ENCODE data around the gene MID2.
"Not testable (repeated sequence)": the region's sequence is repeated elsewhere in the genome, so short reads cannot be mapped to it uniquely, and the experiment has no call there.

The MID2 gene

DNA sequence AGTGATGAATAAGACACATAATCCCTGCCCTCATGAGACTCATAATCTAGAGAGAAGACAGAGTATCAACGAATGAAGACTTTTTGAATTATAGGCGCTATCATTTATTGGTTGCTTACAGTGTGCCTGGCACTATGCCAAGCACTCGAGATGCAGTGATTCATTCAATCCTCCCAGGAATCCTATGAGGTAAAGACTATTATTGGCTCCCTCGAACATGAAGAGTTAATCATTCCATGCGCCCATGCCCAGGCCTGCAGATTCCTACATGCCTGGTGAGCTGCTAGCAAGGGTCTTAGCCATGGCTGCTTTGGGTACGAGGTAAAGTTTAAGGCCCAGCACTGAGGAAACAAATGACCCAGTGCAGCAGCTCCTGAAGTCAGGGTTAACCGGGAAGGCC, 109.5 kb downstream of the MID2 start:
- FAIRE-seq: no peak
- TF ChIP-seq TAF1 (IDR thresholded peaks at IDR 0.05; ENCODE audit: low read depth, low read length) (no peak), POLR2A (IDR thresholded peaks at IDR 0.05; ENCODE audit: low read depth, low read length) (no peak), POU2F2 (IDR thresholded peaks at IDR 0.05; ENCODE audit: low read depth, low read length) (no peak), SPI1 (IDR thresholded peaks at IDR 0.05; ENCODE audit: low read depth, low read length) (no peak), POLR2AphosphoS5 (IDR thresholded peaks at IDR 0.05; ENCODE audit: low read depth, low read length) (no peak), PAX5 (IDR thresholded peaks at IDR 0.05; ENCODE audit: insufficient read depth, low read length, severe bottlenecking) (no peak)
- DNase-seq (ENCODE audit: insufficient read length, low spot score): no peak

DNA sequence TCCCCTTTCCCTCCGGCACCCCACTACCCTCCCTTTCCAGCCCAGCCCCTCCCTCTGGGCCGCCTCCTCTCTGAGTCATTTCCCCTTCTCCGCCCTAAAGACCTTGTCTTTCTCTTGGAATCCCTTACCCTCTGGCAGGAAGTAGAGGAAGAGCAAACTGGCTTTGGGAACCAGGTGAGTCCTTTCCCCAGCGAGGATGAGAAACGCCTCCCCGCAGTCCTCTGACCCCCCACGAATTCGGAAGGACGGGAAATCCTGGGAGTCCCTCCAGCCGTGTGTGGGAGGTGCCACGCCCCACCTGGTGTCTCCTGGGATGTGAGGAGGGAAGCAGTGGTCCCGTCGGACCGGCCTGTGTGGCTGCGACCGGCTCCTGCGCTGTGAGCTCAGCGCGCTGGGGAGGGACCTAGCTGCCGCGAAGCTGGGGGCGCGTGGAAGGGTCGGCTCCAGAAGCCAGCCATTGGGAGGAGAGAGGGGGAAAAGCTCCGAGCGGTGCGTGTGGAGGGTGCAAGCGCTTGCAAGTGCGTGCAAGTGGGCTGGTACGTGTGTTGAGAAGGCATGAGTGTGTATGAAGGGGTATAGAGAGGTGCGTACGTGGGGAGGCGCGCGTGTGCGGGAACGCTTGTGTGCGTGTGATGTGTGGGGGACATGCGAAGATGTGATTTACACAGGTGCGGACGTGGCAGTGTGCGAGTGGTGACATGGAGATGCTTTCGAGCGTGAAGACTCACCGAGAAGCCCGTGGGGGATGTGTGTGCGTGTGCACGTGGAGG, 110.2 kb downstream of the MID2 start:
- DNase-seq (ENCODE audit: insufficient read length, low spot score): no peak
- TF ChIP-seq POU2F2 (IDR thresholded peaks at IDR 0.05; ENCODE audit: low read depth, low read length): no peak
- TF ChIP-seq TAF1 (IDR thresholded peaks at IDR 0.05; ENCODE audit: low read depth, low read length): no peak
- no peak for TF ChIP-seq SPI1 (IDR thresholded peaks at IDR 0.05; ENCODE audit: low read depth, low read length)
- TF ChIP-seq POLR2A (IDR thresholded peaks at IDR 0.05; ENCODE audit: low read depth, low read length): no peak
- no peak for TF ChIP-seq PAX5 (IDR thresholded peaks at IDR 0.05; ENCODE audit: insufficient read depth, low read length, severe bottlenecking)
- no peak for TF ChIP-seq POLR2AphosphoS5 (IDR thresholded peaks at IDR 0.05; ENCODE audit: low read depth, low read length)
- FAIRE-seq: no peak

DNA sequence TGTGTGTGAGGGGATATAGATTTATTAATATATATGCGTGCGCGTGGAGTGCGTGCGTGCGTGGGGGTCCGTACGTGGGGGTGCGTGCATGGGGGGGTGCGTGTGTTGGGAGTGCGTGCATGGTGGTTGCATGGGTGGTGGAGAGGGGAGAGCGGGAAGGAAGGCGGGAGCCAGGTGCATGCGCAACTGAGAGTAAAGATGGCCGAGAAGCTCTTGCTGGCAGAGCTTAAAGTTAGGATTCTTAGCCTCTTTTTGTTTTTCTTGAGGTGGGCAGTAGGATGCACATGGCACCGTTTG, 110.7 kb downstream of the MID2 start:
- TF ChIP-seq SPI1 (IDR thresholded peaks at IDR 0.05; ENCODE audit: low read depth, low read length) (no peak), TAF1 (IDR thresholded peaks at IDR 0.05; ENCODE audit: low read depth, low read length) (no peak), PAX5 (IDR thresholded peaks at IDR 0.05; ENCODE audit: insufficient read depth, low read length, severe bottlenecking) (no peak), POLR2AphosphoS5 (IDR thresholded peaks at IDR 0.05; ENCODE audit: low read depth, low read length) (no peak), POLR2A (IDR thresholded peaks at IDR 0.05; ENCODE audit: low read depth, low read length) (no peak), POU2F2 (IDR thresholded peaks at IDR 0.05; ENCODE audit: low read depth, low read length) (no peak)
- FAIRE-seq (no peak), DNase-seq (ENCODE audit: insufficient read length, low spot score) (no peak)

DNA sequence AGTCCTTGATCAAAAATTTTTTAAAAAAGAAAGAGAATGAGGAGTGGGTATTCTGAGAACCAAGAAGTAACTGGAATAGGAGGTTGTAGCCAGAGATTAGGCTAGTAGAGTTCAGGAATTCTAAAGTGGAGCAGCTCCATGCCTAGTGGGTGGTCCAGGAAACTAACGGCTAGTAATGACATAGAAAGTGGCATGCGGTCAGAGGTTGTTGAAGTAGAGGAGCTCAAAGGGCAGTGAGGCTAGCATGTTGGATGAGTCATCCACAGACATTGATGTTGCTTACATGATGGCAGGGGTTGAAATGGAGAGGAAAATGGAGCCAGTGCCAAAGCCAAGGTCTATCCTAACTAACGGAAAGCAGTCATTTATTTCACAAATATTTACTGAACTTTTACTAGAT, 114.4 kb downstream of the MID2 start:
- TF ChIP-seq POU2F2 (IDR thresholded peaks at IDR 0.05; ENCODE audit: low read depth, low read length) (no peak), SPI1 (IDR thresholded peaks at IDR 0.05; ENCODE audit: low read depth, low read length) (no peak), TAF1 (IDR thresholded peaks at IDR 0.05; ENCODE audit: low read depth, low read length) (no peak), PAX5 (IDR thresholded peaks at IDR 0.05; ENCODE audit: insufficient read depth, low read length, severe bottlenecking) (no peak), POLR2AphosphoS5 (IDR thresholded peaks at IDR 0.05; ENCODE audit: low read depth, low read length) (no peak), POLR2A (IDR thresholded peaks at IDR 0.05; ENCODE audit: low read depth, low read length) (no peak)
- no peak for FAIRE-seq

DNA sequence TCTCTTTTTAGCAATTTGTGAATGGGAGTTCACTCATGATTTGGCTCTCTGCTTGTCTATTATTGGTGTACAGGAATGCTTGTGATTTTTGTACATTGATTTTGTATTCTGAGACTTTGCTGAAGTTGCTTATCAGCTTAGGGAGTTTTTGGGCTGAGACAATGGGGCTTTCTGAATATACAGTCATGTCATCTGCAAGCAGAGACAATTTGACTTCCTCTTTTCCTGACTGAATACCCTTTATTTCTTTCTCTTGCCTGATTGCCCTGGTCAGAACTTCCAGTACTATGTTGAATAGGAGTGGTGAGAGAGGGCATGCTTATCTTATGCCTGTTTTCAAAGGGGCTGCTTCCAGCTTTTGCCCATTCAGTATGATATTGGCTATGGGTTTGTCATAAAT, 129.7 kb downstream of the MID2 start:
- FAIRE-seq; DNase-seq (ENCODE audit: insufficient read length, low spot score): not testable (repeated sequence)
- peak; percentile 57 for TF ChIP-seq SPI1 (IDR thresholded peaks at IDR 0.05; ENCODE audit: low read depth, low read length)

More for the DNA sequence above, 114.4 kb downstream of the MID2 start:
- DNase-seq (ENCODE audit: insufficient read length, low spot score): no peak

DNA sequence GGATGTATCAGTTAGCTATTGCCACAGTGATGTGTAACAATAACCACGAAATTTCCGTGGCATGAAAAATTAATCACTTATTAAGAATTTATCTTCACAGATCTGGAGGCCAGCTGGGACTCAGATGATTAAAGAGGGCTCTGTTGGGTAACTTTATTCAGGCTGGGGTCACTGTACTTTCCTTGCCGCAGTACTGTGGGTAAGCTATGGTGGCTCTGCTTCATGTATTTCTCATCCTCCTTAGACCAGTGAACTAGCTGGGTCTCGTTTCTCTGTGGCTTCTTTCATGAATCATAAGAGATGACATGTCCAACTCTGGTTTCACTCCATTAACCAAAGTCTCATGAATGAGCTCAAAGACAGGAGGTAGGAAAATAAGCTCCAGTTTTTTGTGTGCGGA, 143.0 kb downstream of the MID2 start:
- no peak for FAIRE-seq
- no peak for DNase-seq (ENCODE audit: insufficient read length, low spot score)
- TF ChIP-seq POU2F2 (IDR thresholded peaks at IDR 0.05; ENCODE audit: low read depth, low read length) (no peak), SPI1 (IDR thresholded peaks at IDR 0.05; ENCODE audit: low read depth, low read length) (no peak), TAF1 (IDR thresholded peaks at IDR 0.05; ENCODE audit: low read depth, low read length) (no peak), POLR2A (IDR thresholded peaks at IDR 0.05; ENCODE audit: low read depth, low read length) (no peak), POLR2AphosphoS5 (IDR thresholded peaks at IDR 0.05; ENCODE audit: low read depth, low read length) (no peak), PAX5 (IDR thresholded peaks at IDR 0.05; ENCODE audit: insufficient read depth, low read length, severe bottlenecking) (no peak)

DNA sequence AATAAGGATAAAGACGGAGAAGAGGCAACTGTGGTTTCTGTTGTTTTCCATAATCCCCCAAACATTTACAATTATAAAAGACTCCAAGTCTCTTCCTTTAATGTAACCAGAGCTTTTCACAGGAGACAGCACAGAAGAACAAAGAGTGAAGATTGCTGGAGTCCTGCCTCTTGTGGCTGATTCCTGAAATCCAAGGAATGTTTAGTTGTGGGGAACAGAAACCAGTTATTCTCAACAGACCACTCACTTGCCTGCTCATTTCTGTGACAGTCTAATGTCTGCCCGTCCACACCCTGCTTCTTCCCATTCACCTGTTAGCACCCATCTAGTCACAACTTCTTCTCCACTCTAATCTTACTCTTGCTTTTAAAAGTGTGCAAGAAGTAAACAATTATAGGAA, 144.4 kb downstream of the MID2 start:
- no peak for DNase-seq (ENCODE audit: insufficient read length, low spot score)
- no peak for FAIRE-seq
- TF ChIP-seq POLR2A (IDR thresholded peaks at IDR 0.05; ENCODE audit: low read depth, low read length) (no peak), POU2F2 (IDR thresholded peaks at IDR 0.05; ENCODE audit: low read depth, low read length) (no peak), SPI1 (IDR thresholded peaks at IDR 0.05; ENCODE audit: low read depth, low read length) (no peak), PAX5 (IDR thresholded peaks at IDR 0.05; ENCODE audit: insufficient read depth, low read length, severe bottlenecking) (no peak), POLR2AphosphoS5 (IDR thresholded peaks at IDR 0.05; ENCODE audit: low read depth, low read length) (no peak), TAF1 (IDR thresholded peaks at IDR 0.05; ENCODE audit: low read depth, low read length) (no peak)

DNA sequence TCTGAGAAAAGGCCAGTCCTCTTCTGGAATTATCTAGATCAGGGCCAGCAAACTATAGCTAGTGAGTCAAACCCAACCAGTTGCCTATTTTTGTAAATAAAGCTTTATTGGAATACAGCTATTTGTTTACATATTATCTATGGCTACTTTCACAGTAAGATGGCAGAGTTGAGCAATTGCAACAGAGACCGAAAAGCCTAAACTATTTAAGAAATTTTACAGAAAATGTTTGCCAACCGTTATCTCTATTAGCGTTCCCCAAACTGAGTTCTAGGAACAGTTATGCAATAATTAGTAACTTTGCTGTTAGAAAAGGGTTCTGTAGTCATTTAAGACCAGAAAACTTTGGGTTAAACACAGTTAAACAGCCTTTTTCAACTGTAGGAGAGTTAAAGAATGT, 146.0 kb downstream of the MID2 start:
- DNase-seq (ENCODE audit: insufficient read length, low spot score) (no peak), FAIRE-seq (no peak)
- TF ChIP-seq POLR2AphosphoS5 (IDR thresholded peaks at IDR 0.05; ENCODE audit: low read depth, low read length) (no peak), POLR2A (IDR thresholded peaks at IDR 0.05; ENCODE audit: low read depth, low read length) (no peak), SPI1 (IDR thresholded peaks at IDR 0.05; ENCODE audit: low read depth, low read length) (no peak), POU2F2 (IDR thresholded peaks at IDR 0.05; ENCODE audit: low read depth, low read length) (no peak), TAF1 (IDR thresholded peaks at IDR 0.05; ENCODE audit: low read depth, low read length) (no peak), PAX5 (IDR thresholded peaks at IDR 0.05; ENCODE audit: insufficient read depth, low read length, severe bottlenecking) (no peak)
